KBM-7 (cell line): Measurements from ENCODE around the gene EBLN1.
A peak's percentile ranks its signal among the peaks of the same experiment; 100 is the strongest.

ENCODE experiments used
- DNase-seq: peaks from one replicate; pipeline ENCODE4 v3.0.0-alpha.2; 2015
- in situ Hi-C: fragments of 300-500 bp; cut with MboI; formaldehyde crosslinking; loops from 2 replicates; pipeline ENCODE4 v1.14.3; 2020; ENCODE audit warnings: low sequenced_read_pairs, low pct_unique_long_range_greater_than_20kb, mixed read lengths

Gene EBLN1

GRCh38 chr10:22217842-22218241, at the start of gene EBLN1:
EBLN1 (minus strand) TSS chr10:22218015; CDS start chr10:22209983, 8,032 bp downstream.
- DNase-seq = no peak
- in situ Hi-C loops = no loop called here

- DNase-seq = no peak
- in situ Hi-C loops = no loop called here
Measured at GRCh38 chr10:22265839-22266537, 48.2 kb upstream of the EBLN1 start.

- in situ Hi-C loops = no loop called here
- no peak for DNase-seq
Measured at GRCh38 chr10:22263106-22263505, 45.3 kb upstream of the EBLN1 start.

GRCh38 chr10:22259280-22259679, 41.5 kb upstream of the EBLN1 start:
- DNase-seq = peak; percentile 9
- in situ Hi-C loops = no loop called here

GRCh38 chr10:22258471-22258870, 40.7 kb upstream of the EBLN1 start:
- no peak for DNase-seq
- in situ Hi-C loops = no loop called here

GRCh38 chr10:22253580-22253882, 35.7 kb upstream of the EBLN1 start:
- in situ Hi-C loops = no loop called here
- DNase-seq = no peak

- DNase-seq = no peak
- in situ Hi-C loops = no loop called here
Measured at GRCh38 chr10:22252801-22253579, 35.2 kb upstream of the EBLN1 start.

GRCh38 chr10:22252224-22252800, 34.5 kb upstream of the EBLN1 start:
- DNase-seq = no peak
- in situ Hi-C loops = no loop called here

- peak; percentile 84 for DNase-seq
Measured at GRCh38 chr10:22251751-22252223, 34.0 kb upstream of the EBLN1 start.

GRCh38 chr10:22250897-22251660, 33.3 kb upstream of the EBLN1 start:
- peak; percentile 76 for DNase-seq
- in situ Hi-C loops = no loop called here

More at GRCh38 chr10:22251751-22252223, 34.0 kb upstream of the EBLN1 start:
- in situ Hi-C loops = no loop called here

GRCh38 chr10:22247636-22248035, 29.8 kb upstream of the EBLN1 start:
- in situ Hi-C loops = no loop called here

GRCh38 chr10:22246680-22247391, 29.0 kb upstream of the EBLN1 start:
- in situ Hi-C loops = no loop called here
- DNase-seq = no peak

More at GRCh38 chr10:22247636-22248035, 29.8 kb upstream of the EBLN1 start:
- no peak for DNase-seq

- in situ Hi-C loops = no loop called here
- no peak for DNase-seq
Measured at GRCh38 chr10:22245567-22245966, 27.8 kb upstream of the EBLN1 start.

GRCh38 chr10:22244855-22245254, 27.0 kb upstream of the EBLN1 start:
- DNase-seq = no peak
- in situ Hi-C loops = no loop called here

GRCh38 chr10:22244001-22244400, 26.2 kb upstream of the EBLN1 start:
- in situ Hi-C loops = no loop called here
- no peak for DNase-seq

GRCh38 chr10:22243321-22243720, 25.5 kb upstream of the EBLN1 start:
- in situ Hi-C loops = no loop called here
- DNase-seq = no peak

GRCh38 chr10:22231260-22231659, 13.4 kb upstream of the EBLN1 start:
- in situ Hi-C loops = no loop called here
- DNase-seq = no peak

GRCh38 chr10:22230158-22230833, 12.5 kb upstream of the EBLN1 start:
- peak; percentile 61 for DNase-seq
- in situ Hi-C loops = no loop called here
